AG09309 (cell line): ENCODE data around the gene OR51B4.
"Not testable (repeated sequence)": the region's sequence is repeated elsewhere in the genome, so short reads cannot be mapped to it uniquely, and the experiment has no call there.

Experiments
- DNase-seq: peaks from one replicate; pipeline ENCODE4 v3.0.0-alpha.2; 2010; ENCODE audit warnings: low read depth
- H3K4me3 ChIP-seq: 2 replicates; pipeline ENCODE4 v1.5.1; 2011; ENCODE audit warnings: mild to moderate bottlenecking, low read depth, low read length, moderate library complexity; ENCODE audit not compliant: control insufficient read depth
- CTCF ChIP-seq: IDR thresholded peaks from 2 replicates; pipeline ENCODE4 v1.5.1; 2011; ENCODE audit warnings: mild to moderate bottlenecking, low read depth, low read length, inconsistent platforms; ENCODE audit not compliant: insufficient read depth, control insufficient read depth; ENCODE audit errors: missing control alignments

The OR51B4 gene

GRCh38 chr11:5307256-5308019 lies 5.7 kb upstream of the OR51B4 start:
- no peak for DNase-seq
- H3K4me3 ChIP-seq, result no peak overlapping the region
- TF ChIP-seq CTCF, result no peak

DNA sequence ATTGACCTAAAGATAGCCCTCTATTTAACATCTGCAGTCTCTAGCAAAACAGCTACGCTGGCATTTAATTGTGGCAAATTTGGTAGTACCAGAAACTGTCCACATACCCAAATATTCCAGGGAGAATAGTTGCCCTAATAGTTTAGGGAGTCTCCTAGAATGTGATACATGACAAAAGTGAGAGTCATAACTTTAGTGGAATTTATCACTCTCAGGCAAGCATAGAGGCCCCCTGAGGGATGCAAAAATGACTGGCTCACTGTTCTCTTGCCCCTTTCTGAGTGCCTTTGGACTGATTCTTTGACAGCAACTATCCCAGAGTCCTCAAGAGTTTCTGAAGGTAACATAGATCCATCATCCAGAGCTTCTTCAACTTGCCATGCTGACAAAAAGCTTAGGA lies 2.3 kb upstream of the OR51B4 start:
- no peak overlapping the region for H3K4me3 ChIP-seq
- no peak for DNase-seq
- no peak for TF ChIP-seq CTCF

DNA sequence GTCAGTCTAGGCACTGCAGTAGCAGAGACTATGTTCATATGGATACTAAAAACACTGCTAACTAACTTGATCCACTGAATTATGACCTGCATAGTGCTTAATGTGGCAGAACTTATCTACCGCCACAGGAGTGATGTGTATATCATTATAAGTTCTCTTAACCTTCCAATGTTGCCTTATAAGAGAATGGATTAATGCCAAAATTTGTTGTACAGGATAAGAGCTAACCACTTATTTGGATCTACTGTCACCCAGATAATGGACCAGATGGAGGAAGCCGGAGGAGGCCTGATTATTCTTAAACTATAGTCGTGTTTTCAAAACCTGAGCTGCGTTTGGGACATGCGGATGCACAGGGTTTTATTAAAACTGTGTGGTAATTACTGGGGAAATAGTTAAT lies 1.9 kb upstream of the OR51B4 start:
- no peak overlapping the region for H3K4me3 ChIP-seq
- TF ChIP-seq CTCF, result no peak
- no peak for DNase-seq

- no peak overlapping the region for H3K4me3 ChIP-seq
- no peak for TF ChIP-seq CTCF
- no peak for DNase-seq
Measured at GRCh38 chr11:5300251-5300650, 1.5 kb downstream of the OR51B4 start.

GRCh38 chr11:5298451-5298850 lies 3.3 kb downstream of the OR51B4 start:
- no peak overlapping the region for H3K4me3 ChIP-seq
- no peak for TF ChIP-seq CTCF
- DNase-seq, result no peak

DNA sequence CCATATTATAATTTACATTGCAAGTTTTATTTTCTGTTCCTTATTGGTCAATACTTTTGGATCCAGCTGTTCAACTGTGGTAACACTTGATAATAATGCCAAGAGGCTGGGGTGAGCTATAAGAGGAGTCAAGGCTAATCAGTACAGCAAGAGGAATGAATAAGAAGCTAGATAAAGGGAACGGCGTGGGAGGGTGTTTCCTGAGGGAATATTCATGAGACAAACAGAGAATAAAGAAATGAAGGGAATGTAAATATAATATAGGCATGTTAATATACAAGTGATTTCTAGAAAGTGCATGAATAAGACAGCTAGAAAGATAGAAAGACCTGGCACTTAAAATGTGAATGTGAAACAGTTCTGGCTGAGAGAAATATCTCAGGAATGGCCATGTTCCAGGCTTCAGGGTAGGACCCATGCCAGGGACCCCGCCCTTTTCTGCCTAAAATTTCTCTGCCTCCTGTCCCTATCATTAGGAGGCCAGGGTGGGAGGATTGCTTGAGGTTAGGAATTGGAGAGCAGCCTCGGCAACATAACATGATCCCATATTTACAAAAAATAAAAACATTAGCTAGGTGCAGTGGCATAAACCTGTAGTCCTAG lies 3.9 kb downstream of the OR51B4 start:
- TF ChIP-seq CTCF, result no peak
- no peak overlapping the region for H3K4me3 ChIP-seq
- no peak for DNase-seq

- not testable (repeated sequence) for H3K4me3 ChIP-seq
Measured at GRCh38 chr11:5294342-5294995, 7.3 kb downstream of the OR51B4 start.

More at GRCh38 chr11:5294342-5294995, 7.3 kb downstream of the OR51B4 start:
- DNase-seq, result not testable (repeated sequence)
